Naive thymus-derived CD4-positive, alpha-beta T cell (primary cell): ENCODE results near the gene NDST3. TPM values are rescaled to one million over a fixed set of nuclear protein-coding genes. Genes with fewer than 3 reads are reported as not detected.

ENCODE experiments used
- ATAC-seq: fragments of 150-1000 bp; cut with Tn5 transposase; 2 replicates; pipeline ENCODE4 v1.10.0; 2021; ENCODE audit warnings: mild to moderate bottlenecking, moderate library complexity
- CTCF ChIA-PET: fragments of 350-600 bp; sonication (Branson Sonifier 250); formaldehyde crosslinking; loops from one replicate; lab custom pipeline; 2021; ENCODE audit warnings: antibody characterized with exemption; lab: Charles Lee
- POLR2A ChIA-PET: fragments of 350-600 bp; sonication (Branson Sonifier 250); formaldehyde crosslinking; loops from one replicate; lab custom pipeline; 2021; ENCODE audit warnings: antibody characterized with exemption, inconsistent platforms; lab: Charles Lee
- DNase-seq, 9 donors: peaks; one replicate each; pipeline versions ENCODE4 v3.0.0 to v3.0.0-alpha.2; 2020 to 2022; ENCODE audit warnings: mixed read lengths in 1 of 9
- H3K27ac ChIP-seq: one replicate; pipeline ENCODE4 v1.7.0; 2013; ENCODE audit warnings: mild to moderate bottlenecking, low read depth, low read length, moderate library complexity
- H3K27me3 ChIP-seq, 2 donors: one replicate each; pipeline ENCODE4 v1.7.0; 2013; ENCODE audit warnings: low read length in 2 of 2, mild to moderate bottlenecking in 2 of 2, moderate library complexity in 2 of 2; ENCODE audit not compliant: control insufficient read depth in 2 of 2, insufficient read depth in 2 of 2
- H3K36me3 ChIP-seq, 3 experiments: 1 replicate in 2 of 3; 2 replicates in 1 of 3; pipeline ENCODE4 v1.7.0; 2013; ENCODE audit warnings: low read length in 3 of 3, mild to moderate bottlenecking in 3 of 3, moderate library complexity in 1 of 3; ENCODE audit not compliant: insufficient read depth in 3 of 3, control insufficient read depth in 2 of 3
- H3K4me1 ChIP-seq, 2 donors: one replicate each; pipeline ENCODE4 v1.7.0; 2013; ENCODE audit warnings: low read length in 2 of 2, mild to moderate bottlenecking in 2 of 2, moderate library complexity in 1 of 2; ENCODE audit not compliant: control insufficient read depth in 2 of 2, insufficient read depth in 2 of 2
- H3K4me3 ChIP-seq: 2 replicates; pipeline ENCODE4 v1.7.0; 2013; ENCODE audit warnings: mild to moderate bottlenecking, low read length
- H3K9me3 ChIP-seq, 3 experiments: 1 replicate in 2 of 3; 2 replicates in 1 of 3; pipeline ENCODE4 v1.7.0; 2013; ENCODE audit warnings: low read length in 3 of 3; ENCODE audit not compliant: control insufficient read depth in 2 of 3
- H3K27ac Mint-ChIP-seq, 9 donors: one replicate each; pipeline ENCODE4 v1.8.0; 2020 to 2022; ENCODE audit warnings: mixed read lengths in 9 of 9, mild to moderate bottlenecking in 8 of 9, moderate library complexity in 5 of 9, inconsistent platforms in 2 of 9
- H3K27me3 Mint-ChIP-seq, 5 donors: one replicate each; pipeline ENCODE4 v1.8.0; 2021 to 2022; ENCODE audit warnings: mixed read lengths in 5 of 5, mild to moderate bottlenecking in 1 of 5
- H3K36me3 Mint-ChIP-seq, 5 donors: one replicate each; pipeline ENCODE4 v1.8.0; 2020 to 2022; ENCODE audit warnings: mixed read lengths in 5 of 5, mild to moderate bottlenecking in 3 of 5, inconsistent platforms in 1 of 5
- H3K4me1 Mint-ChIP-seq, 7 donors: one replicate each; pipeline ENCODE4 v1.8.0; 2020 to 2022; ENCODE audit warnings: mixed read lengths in 7 of 7, mild to moderate bottlenecking in 3 of 7, inconsistent platforms in 1 of 7
- H3K4me3 Mint-ChIP-seq, 10 donors: one replicate each; pipeline ENCODE4 v1.8.0; 2020 to 2022; ENCODE audit warnings: mild to moderate bottlenecking in 10 of 10, mixed read lengths in 10 of 10, moderate library complexity in 6 of 10, inconsistent platforms in 2 of 10
- H3K9me3 Mint-ChIP-seq, 11 donors: one replicate each; pipeline ENCODE4 v1.8.0; 2020 to 2022; ENCODE audit warnings: mixed read lengths in 11 of 11, mild to moderate bottlenecking in 4 of 11, inconsistent platforms in 1 of 11, moderate library complexity in 1 of 11
- intact Hi-C, 2 donors: fragments of 100-400 bp; cut with micrococcal nuclease; formaldehyde crosslinking; loops; one replicate each; pipeline ENCODE4 v1.15.1; 2023
- polyA plus RNA-seq, 2 donors: library from polyadenylated mRNA; unstranded; fragments of 300-500 nt; fragmentation: Illumina TruSeq; gene quantifications; one replicate each; pipeline ENCODE4 v1.2.3, GENCODE V29; 2021
- total RNA-seq, 6 experiments: library from RNA in 5 of 6; stranded (reverse) in 5 of 6; gene quantifications; 1 replicate in 5 of 6; 2 replicates in 1 of 6; pipeline ENCODE4 v1.2.3 and lab custom pipeline; 2021 to 2026

The NDST3 gene
- total and polyA plus RNA-seq, 7 experiments from 2014 or later, result 0.17 to 0.18 TPM; not detected in 5

DNA sequence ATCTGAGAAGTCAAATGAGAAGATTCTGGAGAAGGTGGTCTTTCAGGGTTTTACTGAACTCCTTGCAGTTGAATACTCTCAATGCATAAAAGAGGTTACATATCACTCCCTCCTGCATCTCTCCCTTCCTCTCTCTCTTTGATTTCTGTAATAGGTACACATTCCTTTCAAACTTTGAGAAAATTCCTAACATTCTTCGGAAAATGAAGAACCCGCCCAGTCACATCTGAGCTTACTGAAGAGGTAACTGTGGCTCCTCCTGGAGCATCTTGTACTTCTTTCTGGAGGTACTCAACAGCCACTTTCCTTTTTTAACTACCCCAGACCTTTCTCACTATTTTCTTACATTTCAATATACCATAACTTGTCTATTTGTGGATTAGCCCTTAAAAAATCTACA, 24.7 kb downstream of the NDST3 start:
- Mint-ChIP-seq H3K9me3 (peaks cover 0 to 8% (median 0%) of the 10 kb centered on the region in 11 donors), H3K4me1 (no peaks in the 10 kb centered on the region), H3K27me3 (peaks cover 0 to 22% (median 5%) of the 10 kb centered on the region in 5 donors), H3K27ac (no peak overlapping the region), H3K36me3 (no peaks in the 10 kb centered on the region), H3K4me3 (no peak overlapping the region)
- ChIA-PET POLR2A (no interaction called here), CTCF (no interaction called here)
- Histone ChIP-seq H3K9me3 (no peaks in the 10 kb centered on the region), H3K36me3 (no peaks in the 10 kb centered on the region), H3K4me3 (no peak overlapping the region), H3K27ac (no peak overlapping the region), H3K4me1 (no peaks in the 10 kb centered on the region), H3K27me3 (no peaks in the 10 kb centered on the region)
- DNase-seq (no peak), ATAC-seq (no peak)
- intact Hi-C loops, result no loop called here

DNA sequence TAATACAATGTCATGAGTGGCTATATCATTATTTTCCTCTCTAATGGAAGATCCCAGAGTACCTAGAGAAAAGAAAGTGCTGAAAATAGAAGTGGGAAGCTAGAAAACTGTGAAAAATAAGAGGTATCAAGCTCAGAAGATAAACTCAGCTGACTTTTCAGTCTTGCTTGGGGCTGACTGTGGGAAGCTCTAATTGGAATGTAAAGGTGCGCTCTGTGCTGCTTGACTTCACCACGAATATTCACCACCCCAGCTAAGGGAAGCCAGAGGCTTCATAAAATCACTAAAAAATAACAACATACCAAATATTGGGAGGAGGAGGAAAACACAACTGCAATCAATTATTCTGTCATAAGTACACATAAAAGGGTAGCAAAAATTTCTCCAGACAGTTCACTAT, 25.1 kb downstream of the NDST3 start:
- H3K36me3 ChIP-seq, result no peaks in the 10 kb centered on the region
- H3K27ac ChIP-seq, result no peak overlapping the region
- POLR2A ChIA-PET, result no interaction called here
- no peak overlapping the region for H3K4me3 ChIP-seq
- DNase-seq, result no peak
- no peak overlapping the region for H3K27ac Mint-ChIP-seq
- no peak overlapping the region for H3K4me3 Mint-ChIP-seq
- H3K4me1 ChIP-seq, result no peaks in the 10 kb centered on the region
- peaks cover 0 to 22% (median 5%) of the 10 kb centered on the region in 5 donors for H3K27me3 Mint-ChIP-seq
- no peaks in the 10 kb centered on the region for H3K9me3 ChIP-seq
- no peaks in the 10 kb centered on the region for H3K4me1 Mint-ChIP-seq
- H3K27me3 ChIP-seq, result no peaks in the 10 kb centered on the region
- no peaks in the 10 kb centered on the region for H3K36me3 Mint-ChIP-seq
- intact Hi-C loops, result no loop called here
- no peak for ATAC-seq
- CTCF ChIA-PET, result no interaction called here
- peaks cover 0 to 8% (median 0%) of the 10 kb centered on the region in 11 donors for H3K9me3 Mint-ChIP-seq

GRCh38 chr4:118076958-118077766, 42.9 kb downstream of the NDST3 start:
- peaks cover 0 to 24% (median 3%) of the 10 kb centered on the region in 11 donors for H3K9me3 Mint-ChIP-seq
- no peak overlapping the region for H3K27ac ChIP-seq
- H3K9me3 ChIP-seq, result no peaks in the 10 kb centered on the region
- ATAC-seq, result peak; percentile 26
- no peak overlapping the region for H3K4me3 ChIP-seq
- ChIA-PET CTCF (no interaction called here), POLR2A (interaction anchor here (0.8 kb wide), 1 partner anchor 247 kb away, joined by 3 read pairs; no protein-coding TSS in a partner anchor)
- intact Hi-C loops, result loop anchor here in 1 of 2 donors (1.0 kb wide), 2 partner anchors 147 to 193 kb away; no protein-coding TSS in a partner anchor
- no peaks in the 10 kb centered on the region for H3K36me3 ChIP-seq
- H3K27me3 Mint-ChIP-seq, result peaks cover 0 to 7% (median 0%) of the 10 kb centered on the region in 5 donors
- H3K27me3 ChIP-seq, result no peaks in the 10 kb centered on the region
- DNase-seq, result peak in 2 of 9 donors; percentile 2 to 19
- H3K4me1 Mint-ChIP-seq, result peaks cover 0 to 5% (median 0%) of the 10 kb centered on the region in 7 donors
- H3K36me3 Mint-ChIP-seq, result peaks cover 0 to 4% (median 3%) of the 10 kb centered on the region in 5 donors
- no peaks in the 10 kb centered on the region for H3K4me1 ChIP-seq
- no peak overlapping the region for H3K27ac Mint-ChIP-seq
- H3K4me3 Mint-ChIP-seq, result no peak overlapping the region

GRCh38 chr4:118077767-118078105, 43.5 kb downstream of the NDST3 start:
- ChIA-PET POLR2A (no interaction called here), CTCF (no interaction called here)
- Histone ChIP-seq H3K9me3 (no peaks in the 10 kb centered on the region), H3K4me3 (no peak overlapping the region), H3K36me3 (no peaks in the 10 kb centered on the region), H3K27ac (no peak overlapping the region), H3K27me3 (no peaks in the 10 kb centered on the region), H3K4me1 (no peaks in the 10 kb centered on the region)
- no peak overlapping the region for H3K4me3 Mint-ChIP-seq
- intact Hi-C loops, result loop anchor here in 1 of 2 donors (1.0 kb wide), 2 partner anchors 147 to 193 kb away; no protein-coding TSS in a partner anchor
- DNase-seq, result no peak
- H3K27ac Mint-ChIP-seq, result no peak overlapping the region
- H3K9me3 Mint-ChIP-seq, result peaks cover 0 to 20% (median 3%) of the 10 kb centered on the region in 11 donors
- peaks cover 0 to 4% (median 3%) of the 10 kb centered on the region in 5 donors for H3K36me3 Mint-ChIP-seq
- peaks cover 0 to 5% (median 0%) of the 10 kb centered on the region in 7 donors for H3K4me1 Mint-ChIP-seq
- no peak for ATAC-seq
- peaks cover 0 to 11% (median 0%) of the 10 kb centered on the region in 5 donors for H3K27me3 Mint-ChIP-seq

DNA sequence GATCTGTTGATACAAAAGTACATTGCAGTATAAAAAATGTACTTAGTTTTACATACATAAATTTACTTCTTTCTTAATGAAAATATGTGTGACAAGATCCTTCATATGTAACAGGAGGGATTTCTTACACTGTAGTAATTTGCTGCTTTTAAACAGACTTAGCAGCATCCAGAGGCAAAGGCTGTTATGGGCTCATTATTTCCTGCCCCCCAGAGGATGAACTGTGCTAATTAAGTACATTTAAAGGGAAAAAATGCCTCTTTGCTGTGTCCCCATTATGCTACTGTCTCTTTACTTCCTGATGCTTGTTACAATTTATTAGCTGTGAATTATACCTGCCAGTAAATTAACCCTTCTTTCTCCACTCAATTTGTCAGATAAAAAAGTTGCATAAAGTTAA, 47.1 kb downstream of the NDST3 start:
- Mint-ChIP-seq H3K27ac (no peak overlapping the region), H3K4me3 (no peak overlapping the region), H3K27me3 (peaks cover 0 to 4% (median 0%) of the 10 kb centered on the region in 5 donors), H3K36me3 (peaks cover 0 to 4% (median 0%) of the 10 kb centered on the region in 5 donors), H3K4me1 (peaks cover 0 to 5% (median 0%) of the 10 kb centered on the region in 7 donors), H3K9me3 (peaks cover 0 to 6% (median 1%) of the 10 kb centered on the region in 11 donors)
- H3K4me3 ChIP-seq, result no peak overlapping the region
- no peak overlapping the region for H3K27ac ChIP-seq
- H3K9me3 ChIP-seq, result no peaks in the 10 kb centered on the region
- intact Hi-C loops, result no loop called here
- H3K36me3 ChIP-seq, result no peaks in the 10 kb centered on the region
- no peaks in the 10 kb centered on the region for H3K4me1 ChIP-seq
- ChIA-PET POLR2A (no interaction called here), CTCF (no interaction called here)
- DNase-seq (no peak), ATAC-seq (no peak)
- H3K27me3 ChIP-seq, result no peaks in the 10 kb centered on the region

DNA sequence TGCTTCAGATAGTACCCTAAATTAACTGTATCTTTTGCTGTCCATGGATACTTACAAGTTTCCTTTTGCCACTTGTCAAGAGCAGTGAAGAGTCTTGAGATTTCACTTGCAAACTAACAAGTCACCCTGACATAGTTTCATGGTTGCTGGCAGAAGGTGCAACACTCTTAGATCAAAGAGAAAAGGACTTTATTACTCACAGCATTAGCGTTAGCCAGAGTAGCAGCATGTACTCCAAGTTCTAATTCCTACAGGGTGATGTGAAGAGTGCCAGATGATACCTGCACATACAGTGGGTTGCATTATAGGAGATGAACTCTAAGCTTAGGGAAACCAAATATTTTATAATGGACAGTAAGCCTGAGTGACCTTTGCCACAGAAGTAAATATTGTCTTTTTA, 47.9 kb downstream of the NDST3 start:
- Histone ChIP-seq H3K4me3 (no peak overlapping the region), H3K9me3 (no peaks in the 10 kb centered on the region), H3K4me1 (no peaks in the 10 kb centered on the region), H3K36me3 (no peaks in the 10 kb centered on the region), H3K27me3 (no peaks in the 10 kb centered on the region), H3K27ac (no peak overlapping the region)
- Mint-ChIP-seq H3K36me3 (peaks cover 0 to 4% (median 0%) of the 10 kb centered on the region in 5 donors), H3K4me3 (no peak overlapping the region), H3K4me1 (peaks cover 0 to 7% (median 0%) of the 10 kb centered on the region in 7 donors), H3K27me3 (peaks cover 0 to 4% (median 0%) of the 10 kb centered on the region in 5 donors), H3K27ac (no peak overlapping the region), H3K9me3 (peaks cover 0 to 4% (median 0%) of the 10 kb centered on the region in 11 donors)
- no peak for DNase-seq
- intact Hi-C loops, result no loop called here
- CTCF ChIA-PET, result no interaction called here
- POLR2A ChIA-PET, result no interaction called here
- ATAC-seq, result no peak
